ENCODE results near the gene PIGZ. TPM values are rescaled to one million over a fixed set of nuclear protein-coding genes. Genes with fewer than 3 reads are reported as not detected.

PIGZ gene
- total and polyA plus RNA-seq, 7 donors, result 2.9 to 8.0 (median 3.5) TPM

DNA sequence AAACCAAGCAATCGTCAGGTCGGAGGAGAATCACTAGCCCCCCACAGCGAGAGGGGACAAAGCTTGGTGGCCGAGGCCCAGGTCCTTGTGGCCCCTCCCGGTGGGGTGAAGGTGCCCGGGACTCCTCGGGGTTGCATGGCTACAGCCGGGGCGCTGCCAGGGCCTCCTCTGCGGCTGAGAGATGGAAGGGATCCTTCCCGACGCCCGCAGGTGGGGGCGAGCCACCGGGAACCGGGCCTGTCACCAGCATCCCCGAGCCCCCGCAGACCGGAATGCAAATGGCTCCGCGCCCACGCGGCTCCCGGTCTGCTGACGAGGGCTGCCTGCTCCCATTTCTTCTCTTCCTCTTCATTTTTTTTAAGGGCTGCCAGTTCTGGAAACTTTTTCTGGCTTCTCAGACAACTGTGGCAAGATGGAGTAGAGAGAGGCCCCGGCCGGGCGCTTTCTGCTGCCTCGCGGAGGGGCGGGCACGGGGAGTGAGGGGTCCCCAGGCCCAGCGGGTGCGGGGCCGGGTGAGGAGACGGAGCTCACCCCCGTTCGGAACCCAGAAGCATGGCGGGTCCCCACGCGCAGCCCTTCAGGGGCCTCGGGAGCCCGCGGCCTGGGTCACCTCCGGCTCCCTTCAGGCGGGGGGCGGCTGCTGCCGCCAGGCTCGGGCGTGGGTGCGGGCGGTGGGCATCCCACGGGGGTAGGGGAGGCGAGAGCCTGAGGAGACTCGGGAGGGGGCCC, 33.5 kb upstream of the PIGZ start:
- Histone ChIP-seq H3K4me1 (peaks cover 2% of the 10 kb centered on the region), H3K27ac (peak overlapping the region; percentile 61), H3K27me3 (ENCODE audit: insufficient read depth in 3 of 3, low read length in 2 of 3) (no peaks in the 10 kb centered on the region), H3K9me3 (no peaks in the 10 kb centered on the region), H3K36me3 (ENCODE audit: insufficient read depth in 1 of 2, low read depth in 1 of 2) (no peaks in the 10 kb centered on the region), H3K4me3 (peak overlapping the region; percentile 75)
- TF ChIP-seq, protein P1, sequence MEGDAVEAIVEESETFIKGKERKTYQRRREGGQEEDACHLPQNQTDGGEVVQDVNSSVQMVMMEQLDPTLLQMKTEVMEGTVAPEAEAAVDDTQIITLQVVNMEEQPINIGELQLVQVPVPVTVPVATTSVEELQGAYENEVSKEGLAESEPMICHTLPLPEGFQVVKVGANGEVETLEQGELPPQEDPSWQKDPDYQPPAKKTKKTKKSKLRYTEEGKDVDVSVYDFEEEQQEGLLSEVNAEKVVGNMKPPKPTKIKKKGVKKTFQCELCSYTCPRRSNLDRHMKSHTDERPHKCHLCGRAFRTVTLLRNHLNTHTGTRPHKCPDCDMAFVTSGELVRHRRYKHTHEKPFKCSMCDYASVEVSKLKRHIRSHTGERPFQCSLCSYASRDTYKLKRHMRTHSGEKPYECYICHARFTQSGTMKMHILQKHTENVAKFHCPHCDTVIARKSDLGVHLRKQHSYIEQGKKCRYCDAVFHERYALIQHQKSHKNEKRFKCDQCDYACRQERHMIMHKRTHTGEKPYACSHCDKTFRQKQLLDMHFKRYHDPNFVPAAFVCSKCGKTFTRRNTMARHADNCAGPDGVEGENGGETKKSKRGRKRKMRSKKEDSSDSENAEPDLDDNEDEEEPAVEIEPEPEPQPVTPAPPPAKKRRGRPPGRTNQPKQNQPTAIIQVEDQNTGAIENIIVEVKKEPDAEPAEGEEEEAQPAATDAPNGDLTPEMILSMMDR (IDR thresholded peaks at IDR 0.05), result no peak
- intact Hi-C loops (cut with DNase I), result loop anchor here (1.0 to 5.0 kb wide), 2 partner anchors 184 to 185 kb away; no protein-coding TSS in a partner anchor
- ATAC-seq (peak; percentile 19 to 41 (median 23)), DNase-seq (peak; percentile 33 to 57)
- 24 to 30% (median 24%) methylated on average over 45 to 55 of the region's 55 CpGs for WGBS, 3 donors

DNA sequence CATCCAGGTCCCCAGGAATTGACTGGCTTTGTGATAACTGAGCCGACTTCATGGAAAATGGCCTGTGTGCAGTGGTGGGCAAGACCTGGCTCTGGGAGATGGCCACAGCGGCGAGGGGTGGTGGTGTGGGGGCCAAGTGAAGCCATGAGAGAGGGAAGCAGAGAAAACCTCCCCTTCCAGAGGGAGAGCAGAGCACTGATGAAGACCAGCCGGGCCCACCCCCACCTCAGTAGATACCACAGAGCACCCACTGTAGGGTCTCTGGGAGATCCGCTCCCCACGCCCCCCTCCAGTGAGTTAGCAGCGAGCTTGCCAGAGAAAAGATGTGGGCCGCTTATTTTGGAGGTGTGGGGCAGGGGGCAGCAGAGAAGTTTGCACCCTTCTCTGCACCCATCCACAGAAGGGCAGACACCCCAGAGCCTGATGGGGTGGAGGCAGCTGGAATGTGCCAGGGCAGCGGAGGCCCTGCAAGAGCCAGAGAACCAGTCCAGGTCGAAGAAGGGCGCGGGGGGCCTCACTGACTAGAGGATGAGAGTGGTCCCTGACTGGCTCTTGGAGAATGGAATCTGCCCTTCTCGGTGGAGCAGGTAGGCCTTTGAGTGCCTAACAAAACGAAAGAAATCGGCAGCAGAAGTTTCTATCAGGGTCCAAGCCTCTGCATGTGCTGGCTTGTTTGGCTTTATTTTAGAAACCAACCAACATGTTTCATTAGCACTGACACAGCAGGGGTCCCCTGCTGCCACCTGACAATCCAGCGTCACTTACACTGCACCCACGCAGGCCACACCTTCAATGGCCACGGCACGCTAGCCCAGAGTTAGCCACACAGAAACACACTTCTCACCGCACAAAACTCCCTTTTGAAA, 32.7 kb upstream of the PIGZ start:
- peak in 1 of 2 donors; percentile 48 for DNase-seq
- Histone ChIP-seq H3K4me3 (no peak overlapping the region), H3K27me3 (ENCODE audit: insufficient read depth in 3 of 3, low read length in 2 of 3) (no peaks in the 10 kb centered on the region), H3K9me3 (no peaks in the 10 kb centered on the region), H3K36me3 (ENCODE audit: insufficient read depth in 1 of 2, low read depth in 1 of 2) (no peaks in the 10 kb centered on the region), H3K27ac (no peak overlapping the region), H3K4me1 (peaks cover 9% of the 10 kb centered on the region)
- no peak for ATAC-seq
- WGBS, 3 donors, result 93 to 96% (median 95%) methylated on average over 20 of the region's 20 CpGs
- TF ChIP-seq, protein P1 (IDR thresholded peaks at IDR 0.05), result no peak
- intact Hi-C loops (cut with DNase I), result loop anchor here in 1 of 2 donors (5.0 kb wide), 1 partner anchor 186 kb away; no protein-coding TSS in a partner anchor

DNA sequence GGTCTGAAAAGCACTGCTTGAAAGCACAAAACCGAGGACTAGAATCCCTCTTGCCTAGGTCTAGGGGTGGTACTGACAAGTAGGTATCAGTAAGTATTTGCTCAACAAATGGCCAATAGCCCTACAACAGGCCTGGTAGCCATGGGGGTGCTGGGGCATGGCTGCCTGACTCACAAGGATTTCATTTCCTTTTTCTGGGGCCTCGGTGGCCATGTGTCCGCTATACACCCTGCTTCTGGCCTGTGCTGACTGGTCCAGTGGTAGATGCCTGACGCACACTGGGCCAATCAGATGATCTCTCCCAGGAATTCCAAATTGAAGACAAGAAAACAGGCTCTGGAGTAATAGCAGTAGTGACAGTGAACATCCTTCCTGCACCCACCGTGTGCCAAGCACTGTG, 31.6 kb upstream of the PIGZ start:
- no peak overlapping the region for H3K27ac ChIP-seq
- no peaks in the 10 kb centered on the region for H3K36me3 ChIP-seq (ENCODE audit: insufficient read depth in 1 of 2, low read depth in 1 of 2)
- no peak for ATAC-seq
- TF ChIP-seq, protein P1 (IDR thresholded peaks at IDR 0.05), result no peak
- 86 to 93% (median 88%) methylated on average over 5 of the region's 5 CpGs for WGBS, 3 donors
- no peaks in the 10 kb centered on the region for H3K27me3 ChIP-seq (ENCODE audit: insufficient read depth in 3 of 3, low read length in 2 of 3)
- peaks cover 11% of the 10 kb centered on the region for H3K4me1 ChIP-seq
- H3K4me3 ChIP-seq, result no peak overlapping the region
- H3K9me3 ChIP-seq, result no peaks in the 10 kb centered on the region
- intact Hi-C loops (cut with DNase I), result loop anchor here in 1 of 2 donors (5.0 kb wide), 1 partner anchor 187 kb away; no protein-coding TSS in a partner anchor
- no peak for DNase-seq

DNA sequence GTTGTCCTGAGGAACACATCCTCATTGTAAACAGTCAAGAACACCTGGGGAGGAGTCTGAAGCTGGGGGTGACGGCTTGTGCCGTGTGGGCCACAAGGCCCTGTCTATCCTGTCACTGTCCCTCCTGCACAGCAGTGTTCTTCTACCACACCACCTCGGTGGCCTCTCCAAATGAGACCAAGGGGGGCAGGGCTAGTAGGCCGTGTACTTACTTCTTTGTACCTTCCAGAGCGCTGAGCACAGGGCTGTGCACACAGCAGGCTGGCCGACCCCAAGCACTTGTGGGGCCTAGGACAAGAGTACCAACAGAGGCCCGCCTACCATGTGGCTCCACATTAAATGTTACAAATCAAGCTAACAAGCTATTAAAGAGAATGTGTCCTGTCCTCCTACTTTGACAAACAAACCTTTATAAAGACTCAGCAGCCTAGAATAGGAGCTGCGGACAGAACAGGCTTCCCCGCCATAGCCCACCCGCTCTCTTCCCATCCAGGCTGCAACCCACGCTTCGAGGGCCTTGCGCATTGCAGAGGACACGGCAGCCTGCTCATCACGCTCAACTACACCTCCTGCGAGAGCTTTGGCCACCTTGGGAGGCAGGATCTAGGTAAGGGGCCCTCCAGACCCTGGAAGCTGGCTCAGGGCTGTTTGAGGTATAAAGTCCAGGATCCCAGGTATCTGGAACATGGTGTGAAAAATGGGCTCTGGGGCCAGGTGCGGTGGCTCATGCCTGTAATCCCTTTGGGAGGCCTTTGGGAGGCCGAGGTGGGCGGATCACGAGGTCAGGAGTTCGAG, 30.5 kb upstream of the PIGZ start:
- no peak for ATAC-seq
- Histone ChIP-seq H3K27ac (no peak overlapping the region), H3K4me1 (peaks cover 11% of the 10 kb centered on the region), H3K36me3 (ENCODE audit: insufficient read depth in 1 of 2, low read depth in 1 of 2) (no peaks in the 10 kb centered on the region), H3K4me3 (no peak overlapping the region), H3K27me3 (ENCODE audit: insufficient read depth in 3 of 3, low read length in 2 of 3) (no peaks in the 10 kb centered on the region), H3K9me3 (no peaks in the 10 kb centered on the region)
- intact Hi-C loops (cut with DNase I), result no loop called here
- 86 to 91% (median 87%) methylated on average over 21 of the region's 21 CpGs for WGBS, 3 donors
- peak in 1 of 2 donors; percentile 36 for DNase-seq
- TF ChIP-seq, protein P1 (IDR thresholded peaks at IDR 0.05), result no peak
